ENCODE data around the gene GGN. TPM values are rescaled to one million over a fixed set of nuclear protein-coding genes. Genes with fewer than 3 reads are reported as not detected.
"Not testable (repeated sequence)": the region's sequence is repeated elsewhere in the genome, so short reads cannot be mapped to it uniquely, and the experiment has no call there.

The GGN gene
- total RNA-seq, 2 experiments from 2014 or later: not detected

GRCh38 chr19:38430931-38431330 is 43.1 kb upstream of the GGN start:
- H3K4me1 Mint-ChIP-seq (ENCODE audit: low read depth): peaks cover 28% of the 10 kb centered on the region
- H3K9me3 Mint-ChIP-seq: no peaks in the 10 kb centered on the region
- ATAC-seq (no peak), DNase-seq (no peak)
- H3K36me3 Mint-ChIP-seq (ENCODE audit: low read depth): no peaks in the 10 kb centered on the region
- H3K27me3 Mint-ChIP-seq: peaks cover 19% of the 10 kb centered on the region
- TF ChIP-seq, protein P1, sequence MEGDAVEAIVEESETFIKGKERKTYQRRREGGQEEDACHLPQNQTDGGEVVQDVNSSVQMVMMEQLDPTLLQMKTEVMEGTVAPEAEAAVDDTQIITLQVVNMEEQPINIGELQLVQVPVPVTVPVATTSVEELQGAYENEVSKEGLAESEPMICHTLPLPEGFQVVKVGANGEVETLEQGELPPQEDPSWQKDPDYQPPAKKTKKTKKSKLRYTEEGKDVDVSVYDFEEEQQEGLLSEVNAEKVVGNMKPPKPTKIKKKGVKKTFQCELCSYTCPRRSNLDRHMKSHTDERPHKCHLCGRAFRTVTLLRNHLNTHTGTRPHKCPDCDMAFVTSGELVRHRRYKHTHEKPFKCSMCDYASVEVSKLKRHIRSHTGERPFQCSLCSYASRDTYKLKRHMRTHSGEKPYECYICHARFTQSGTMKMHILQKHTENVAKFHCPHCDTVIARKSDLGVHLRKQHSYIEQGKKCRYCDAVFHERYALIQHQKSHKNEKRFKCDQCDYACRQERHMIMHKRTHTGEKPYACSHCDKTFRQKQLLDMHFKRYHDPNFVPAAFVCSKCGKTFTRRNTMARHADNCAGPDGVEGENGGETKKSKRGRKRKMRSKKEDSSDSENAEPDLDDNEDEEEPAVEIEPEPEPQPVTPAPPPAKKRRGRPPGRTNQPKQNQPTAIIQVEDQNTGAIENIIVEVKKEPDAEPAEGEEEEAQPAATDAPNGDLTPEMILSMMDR (IDR thresholded peaks at IDR 0.05): no peak
- intact Hi-C loops (cut with micrococcal nuclease): no loop called here
- H3K27ac Mint-ChIP-seq: no peak overlapping the region
- ChIA-PET POLR2A (no interaction called here), CTCF (interaction anchor here (2.3 kb wide), 1 partner anchor 28 kb away, joined by 6 read pairs; the partner anchor contains the start of gene FAM98C)
- H3K4me3 Mint-ChIP-seq: no peak overlapping the region

DNA sequence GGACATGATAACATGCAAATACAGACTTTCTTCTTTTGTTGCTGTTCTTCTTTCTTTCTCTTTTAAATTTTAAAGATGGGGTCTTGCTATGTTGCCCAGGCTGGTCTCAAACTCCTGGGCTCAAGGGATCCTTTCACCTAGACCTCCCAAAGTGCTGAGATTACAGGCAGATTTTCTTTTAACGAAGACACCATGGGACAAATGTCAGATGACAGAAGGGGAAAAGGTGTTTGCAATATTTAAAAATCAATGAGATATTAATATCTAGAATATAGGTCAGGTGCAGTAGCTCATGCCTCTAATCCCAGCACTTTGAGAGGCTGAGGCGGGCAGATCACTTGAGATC is 42.0 kb upstream of the GGN start:
- Mint-ChIP-seq H3K36me3 (ENCODE audit: low read depth) (no peaks in the 10 kb centered on the region), H3K27ac (peak overlapping the region; percentile 90), H3K4me1 (ENCODE audit: low read depth) (peaks cover 31% of the 10 kb centered on the region), H3K9me3 (no peaks in the 10 kb centered on the region), H3K27me3 (peaks cover 18% of the 10 kb centered on the region), H3K4me3 (no peak overlapping the region)
- no peak for ATAC-seq
- POLR2A ChIA-PET: no interaction called here
- no peak for DNase-seq
- TF ChIP-seq, protein P1 (IDR thresholded peaks at IDR 0.05): no peak
- intact Hi-C loops (cut with micrococcal nuclease): no loop called here
- CTCF ChIA-PET: no interaction called here

GRCh38 chr19:38429055-38429810 is 41.4 kb upstream of the GGN start:
- peak; percentile 58 for ATAC-seq
- Mint-ChIP-seq H3K4me3 (no peak overlapping the region), H3K9me3 (no peaks in the 10 kb centered on the region), H3K36me3 (ENCODE audit: low read depth) (no peaks in the 10 kb centered on the region), H3K27me3 (peaks cover 16% of the 10 kb centered on the region), H3K27ac (peak overlapping the region; percentile 90), H3K4me1 (ENCODE audit: low read depth) (peaks cover 29% of the 10 kb centered on the region)
- TF ChIP-seq, protein P1 (IDR thresholded peaks at IDR 0.05): no peak
- CTCF ChIA-PET: interaction anchor here (1.8 kb wide), 1 partner anchor 26 kb away, joined by 8 read pairs; the partner anchor contains the start of gene FAM98C
- intact Hi-C loops (cut with micrococcal nuclease): no loop called here
- peak; percentile 62 for DNase-seq
- POLR2A ChIA-PET: no interaction called here

DNA sequence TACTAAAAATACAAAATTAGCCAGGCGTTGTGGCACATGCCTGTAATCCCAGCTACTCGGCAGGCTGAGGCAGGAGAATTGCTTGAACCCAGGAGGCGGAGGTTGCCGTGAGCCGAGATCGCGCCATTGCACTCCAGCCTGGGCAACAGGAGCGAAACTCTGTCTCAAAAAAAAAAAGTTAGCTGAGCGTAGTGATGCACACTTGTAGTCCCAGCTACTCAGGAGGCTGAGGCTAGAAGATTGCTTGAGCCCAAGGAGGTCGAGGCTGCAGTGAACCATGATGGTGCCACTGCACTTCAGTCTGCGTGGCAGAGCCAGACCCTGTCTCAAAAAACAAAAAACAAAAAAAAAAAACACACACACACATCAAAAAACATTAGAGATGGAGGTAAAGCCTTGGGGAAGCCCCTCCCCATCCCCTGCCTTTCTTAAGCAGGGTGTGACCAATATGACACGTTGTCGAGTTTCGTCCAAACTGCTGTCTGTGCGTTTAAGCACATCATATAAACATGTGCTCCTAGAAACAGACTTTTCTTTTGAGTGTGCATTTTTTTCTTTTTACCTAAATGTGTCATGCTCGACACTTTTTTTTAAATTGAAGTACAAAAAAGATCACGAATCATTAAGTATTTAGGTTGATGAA is 39.3 kb upstream of the GGN start:
- Mint-ChIP-seq H3K27ac (peak overlapping the region; percentile 90), H3K4me1 (ENCODE audit: low read depth) (peaks cover 23% of the 10 kb centered on the region)
- intact Hi-C loops (cut with micrococcal nuclease); H3K4me3 Mint-ChIP-seq; H3K9me3 Mint-ChIP-seq; H3K36me3 Mint-ChIP-seq (ENCODE audit: low read depth); POLR2A ChIA-PET; H3K27me3 Mint-ChIP-seq: not testable (repeated sequence)
- ATAC-seq (peak; percentile 65), DNase-seq (peak; percentile 76)
- CTCF ChIA-PET: interaction anchor here (3.5 kb wide), 1 partner anchor 24 kb away, joined by 19 read pairs; the partner anchor contains the start of gene FAM98C

DNA sequence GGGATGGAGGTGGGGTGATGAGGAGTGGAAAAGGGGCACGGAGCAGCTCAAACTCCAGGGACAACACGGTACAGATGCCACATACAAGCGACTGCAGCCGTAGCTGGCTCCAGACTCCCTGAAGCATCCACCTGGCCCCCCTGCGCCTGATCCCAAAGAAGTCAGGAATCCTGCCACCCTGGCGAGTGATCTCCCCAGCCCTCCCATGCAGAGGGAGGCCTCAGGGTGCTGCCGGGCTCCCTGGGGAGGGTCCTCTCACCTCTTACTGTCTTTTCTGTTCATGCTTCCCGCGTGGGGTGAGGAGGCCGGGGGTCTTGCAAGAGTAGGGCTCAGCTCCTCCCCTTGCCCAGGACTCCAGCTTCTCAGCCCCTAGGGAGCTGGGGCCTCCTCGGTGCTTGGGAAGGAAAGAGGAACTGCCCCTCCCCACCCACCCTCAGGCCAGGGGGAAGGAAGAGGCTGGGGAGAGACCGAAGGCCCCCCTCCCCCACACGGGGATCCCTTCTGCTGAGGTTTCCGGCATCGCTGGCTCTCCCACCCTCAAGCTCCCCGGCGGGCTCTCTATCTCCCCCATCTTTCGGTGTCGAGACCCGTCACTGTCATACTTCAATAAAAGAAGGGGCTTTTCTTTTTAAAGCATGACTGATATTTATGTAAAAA is 38.1 kb upstream of the GGN start, which contains the start of gene RASGRP4:
TSS of gene RASGRP4 (minus strand) at position 410 of the 657 bp plus-strand sequence. CDS start at position 282, 128 bp downstream.
- ChIA-PET CTCF (interaction anchor here (0.7 to 3.5 kb wide), 2 partner anchors 12 to 23 kb away, joined by 3 to 19 read pairs; partner anchors contain the start of gene FAM98C), POLR2A (interaction anchor here (1.2 to 1.6 kb wide), 2 partner anchors 10 to 126 kb away, joined by 3 read pairs; no protein-coding TSS in a partner anchor)
- intact Hi-C loops (cut with micrococcal nuclease): no loop called here
- peak; percentile 67 for ATAC-seq
- Mint-ChIP-seq H3K4me3 (no peak within 1 kb of the TSS), H3K27me3 (peaks cover 7% of the 10 kb centered on the region), H3K9me3 (no peaks in the 10 kb centered on the region), H3K27ac (peak within 1 kb of the TSS; percentile 21), H3K4me1 (ENCODE audit: low read depth) (peaks cover 23% of the 10 kb centered on the region), H3K36me3 (ENCODE audit: low read depth) (no peaks in the 10 kb centered on the region)
- peak; percentile 81 for DNase-seq
- TF ChIP-seq, protein P1 (IDR thresholded peaks at IDR 0.05): no peak
